GM12872 (cell line): ENCODE results near the gene ZBTB4.

ENCODE experiments used
- CTCF ChIP-seq: IDR thresholded peaks from 3 replicates; pipeline ENCODE4 v1.5.1; 2011; ENCODE audit warnings: low read depth, mild to moderate bottlenecking, low read length, moderate library complexity; ENCODE audit not compliant: insufficient read depth

The ZBTB4 gene

GRCh38 chr17:7444682-7445618 lies 34.5 kb downstream of the ZBTB4 start, which contains the start of gene CHRNB1:
TSS of gene CHRNB1 (plus strand) at chr17:7445061. CDS start at chr17:7445128, 67 bp downstream.
- TF ChIP-seq CTCF = no peak

- no peak for TF ChIP-seq CTCF
These were observed 35.6 kb downstream of the ZBTB4 start for GRCh38 chr17:7443499-7444485.

GRCh38 chr17:7442142-7442541 lies 37.3 kb downstream of the ZBTB4 start:
- TF ChIP-seq CTCF = no peak

GRCh38 chr17:7441266-7441665 lies 38.2 kb downstream of the ZBTB4 start:
- no peak for TF ChIP-seq CTCF

GRCh38 chr17:7440834-7441195 lies 38.6 kb downstream of the ZBTB4 start:
- TF ChIP-seq CTCF = no peak

GRCh38 chr17:7440113-7440833 lies 39.2 kb downstream of the ZBTB4 start:
- TF ChIP-seq CTCF = no peak
